ENCODE measurements around the gene MMP11.

- TF ChIP-seq CTCF (IDR thresholded peaks at IDR 0.05; ENCODE audit: poor library complexity, severe bottlenecking) (no peak), SMC3 (conservative IDR thresholded peaks at IDR 0.05; ENCODE audit: poor library complexity) (no peak), POLR2AphosphoS5 (IDR thresholded peaks at IDR 0.05) (no peak)
These were observed 56.4 kb downstream of the MMP11 start for GRCh38 chr22:23828800-23829680.

Data from neural cell (in vitro differentiated cells).